T-cell (primary cell): ENCODE results near the gene PDXK. TPM values are rescaled to one million over a fixed set of nuclear protein-coding genes. Genes with fewer than 3 reads are reported as not detected.

Experiments used
- ATAC-seq, 4 experiments: fragments of 200-7000 bp in 3 of 4; fragments of 150-1000 bp in 1 of 4; cut with Tn5 transposase; replicated peaks in 1 of 4; 1 replicate in 3 of 4; 2 replicates in 1 of 4; pipeline ENCODE4 v1.10.0; 2021; ENCODE audit warnings: moderate library complexity in 3 of 4, mild to moderate bottlenecking in 2 of 4, moderate number of reproducible peaks in 1 of 4
- CTCF ChIA-PET, 2 donors: fragments of 300-600 bp; sonication (Branson Sonifier 250); formaldehyde crosslinking; loops; one replicate each; lab custom pipeline; 2022; ENCODE audit warnings: antibody characterized with exemption in 2 of 2; lab: Charles Lee
- POLR2A ChIA-PET, 2 donors: fragments of 300-600 bp; sonication (Branson Sonifier 250); formaldehyde crosslinking; loops; one replicate each; lab custom pipeline; 2022; ENCODE audit warnings: antibody characterized with exemption in 2 of 2; lab: Charles Lee
- DNase-seq, 35 experiments: peaks; one replicate each; pipeline versions ENCODE4 v3.0.0 to v3.0.0-alpha.2; 2013 to 2023
- H3K27ac ChIP-seq: one replicate; pipeline ENCODE4 v1.5.1; 2013; ENCODE audit warnings: low read length
- H3K27me3 ChIP-seq, 2 experiments: replicated peaks in 1 of 2; 1 replicate in 1 of 2; 2 replicates in 1 of 2; pipeline versions ENCODE4 v1.6.1 to v1.7.0; 2013; ENCODE audit warnings: low read length in 1 of 2, mixed read lengths in 1 of 2; ENCODE audit not compliant: control insufficient read depth in 2 of 2, insufficient read depth in 2 of 2; ENCODE audit errors: extremely low read depth in 1 of 2
- H3K36me3 ChIP-seq, 2 donors: 1 replicate in 1 of 2; 2 replicates in 1 of 2; pipeline versions ENCODE4 v1.6.1 to v1.7.0; 2013; ENCODE audit warnings: low read length in 1 of 2; ENCODE audit not compliant: control insufficient read depth in 2 of 2, insufficient read depth in 1 of 2; ENCODE audit errors: extremely low read depth in 1 of 2
- H3K4me1 ChIP-seq, 2 experiments: 1 replicate in 1 of 2; 2 replicates in 1 of 2; pipeline versions ENCODE4 v1.6.1 to v1.7.0; 2013; ENCODE audit warnings: low read length in 2 of 2, mixed read lengths in 1 of 2; ENCODE audit not compliant: insufficient read depth in 2 of 2, control insufficient read depth in 1 of 2; ENCODE audit errors: extremely low read depth in 1 of 2
- H3K4me3 ChIP-seq, 2 donors: 1 replicate in 1 of 2; 2 replicates in 1 of 2; pipeline versions ENCODE4 v1.5.1 to v1.7.0; 2013; ENCODE audit warnings: mild to moderate bottlenecking in 2 of 2, low read length in 1 of 2, moderate library complexity in 1 of 2; ENCODE audit not compliant: control insufficient read depth in 1 of 2; ENCODE audit errors: extremely low read depth in 1 of 2
- H3K9me3 ChIP-seq: 2 replicates; pipeline ENCODE4 v1.7.0; 2013
- H3K27ac Mint-ChIP-seq, 2 donors: one replicate each; pipeline ENCODE4 v1.8.0; 2020 to 2021; ENCODE audit warnings: mild to moderate bottlenecking in 2 of 2, mixed read lengths in 2 of 2
- H3K27me3 Mint-ChIP-seq, 2 donors: one replicate each; pipeline ENCODE4 v1.8.0; 2021 to 2022; ENCODE audit warnings: mixed read lengths in 2 of 2
- H3K36me3 Mint-ChIP-seq: one replicate; pipeline ENCODE4 v1.8.0; 2021; ENCODE audit warnings: mixed read lengths
- H3K4me1 Mint-ChIP-seq, 3 donors: one replicate each; pipeline ENCODE4 v1.8.0; 2020 to 2022; ENCODE audit warnings: mixed read lengths in 3 of 3, mild to moderate bottlenecking in 1 of 3
- H3K4me3 Mint-ChIP-seq, 3 donors: one replicate each; pipeline ENCODE4 v1.8.0; 2020 to 2022; ENCODE audit warnings: mild to moderate bottlenecking in 3 of 3, mixed read lengths in 3 of 3, moderate library complexity in 3 of 3
- H3K9me3 Mint-ChIP-seq, 3 donors: one replicate each; pipeline ENCODE4 v1.8.0; 2020 to 2022; ENCODE audit warnings: mixed read lengths in 3 of 3
- WGBS: methylation state at CpG from one replicate; pipeline ENCODE4 v1.1.5; 2013; ENCODE audit warnings: missing lambda C conversion rate; ENCODE audit not compliant: insufficient coverage; 5-methylcytosine and 5-hydroxymethylcytosine counted together
- total RNA-seq, 35 experiments: library from RNA in 6 of 35; stranded (reverse) in 6 of 35; fragments of 120-200 nt in 1 of 35; gene quantifications; one replicate each; pipeline versions ENCODE4 v1.2.1 to v1.2.4 and lab custom pipeline; 2013 to 2026

Gene PDXK
- total RNA-seq, 5 donors from 2014 or later (not counting 1 experiment from before 2014, with no cell fraction given) = 70.8 to 100 (median 80.2) TPM

GRCh38 chr21:43758811-43759210, 39.9 kb downstream of the PDXK start:
- CTCF ChIA-PET = no interaction called here

GRCh38 chr21:43759651-43760050, 40.7 kb downstream of the PDXK start:
- no peak for ATAC-seq
- H3K4me3 ChIP-seq = no peak overlapping the region
- no peaks in the 10 kb centered on the region for H3K27me3 Mint-ChIP-seq
- ChIA-PET POLR2A (no interaction called here), CTCF (no interaction called here)
- no peaks in the 10 kb centered on the region for H3K9me3 Mint-ChIP-seq
- DNase-seq = no peak
- no peak overlapping the region for H3K27ac Mint-ChIP-seq
- no peak overlapping the region for H3K4me3 Mint-ChIP-seq
- H3K4me1 Mint-ChIP-seq = no peaks in the 10 kb centered on the region
- H3K4me1 ChIP-seq = no peaks in the 10 kb centered on the region
- H3K9me3 ChIP-seq = no peaks in the 10 kb centered on the region
- WGBS = 99% methylated on average over 18 of the region's 19 CpGs
- no peaks in the 10 kb centered on the region for H3K27me3 ChIP-seq
- H3K36me3 ChIP-seq = peaks cover under 1 to 33% of the 10 kb centered on the region in 2 donors
- H3K27ac ChIP-seq = no peak overlapping the region
- peaks cover 17% of the 10 kb centered on the region for H3K36me3 Mint-ChIP-seq

More at GRCh38 chr21:43758811-43759210, 39.9 kb downstream of the PDXK start:
- Mint-ChIP-seq H3K9me3 (no peaks in the 10 kb centered on the region), H3K4me1 (no peaks in the 10 kb centered on the region), H3K4me3 (no peak overlapping the region), H3K27ac (no peak overlapping the region), H3K27me3 (no peaks in the 10 kb centered on the region), H3K36me3 (peaks cover 22% of the 10 kb centered on the region)
- POLR2A ChIA-PET = no interaction called here
- 91% methylated on average over 7 of the region's 10 CpGs for WGBS
- Histone ChIP-seq H3K4me1 (no peaks in the 10 kb centered on the region), H3K36me3 (peaks cover 9 to 35% of the 10 kb centered on the region in 2 donors), H3K27ac (no peak overlapping the region), H3K4me3 (no peak overlapping the region), H3K27me3 (no peaks in the 10 kb centered on the region), H3K9me3 (no peaks in the 10 kb centered on the region)
- ATAC-seq = no peak
- DNase-seq = no peak

- no peaks in the 10 kb centered on the region for H3K27me3 ChIP-seq
- peaks cover 0 to 25% of the 10 kb centered on the region in 2 donors for H3K36me3 ChIP-seq
- ChIA-PET CTCF (no interaction called here), POLR2A (no interaction called here)
- Mint-ChIP-seq H3K4me3 (no peak overlapping the region), H3K4me1 (no peaks in the 10 kb centered on the region), H3K9me3 (no peaks in the 10 kb centered on the region), H3K27ac (no peak overlapping the region), H3K36me3 (peaks cover 17% of the 10 kb centered on the region), H3K27me3 (no peaks in the 10 kb centered on the region)
- DNase-seq (no peak), ATAC-seq (no peak)
- H3K27ac ChIP-seq = no peak overlapping the region
- no peaks in the 10 kb centered on the region for H3K4me1 ChIP-seq
- H3K4me3 ChIP-seq = no peak overlapping the region
- 89% methylated on average over 18 of the region's 22 CpGs for WGBS
- no peaks in the 10 kb centered on the region for H3K9me3 ChIP-seq
Measured at GRCh38 chr21:43760391-43760958, 41.5 kb downstream of the PDXK start.

GRCh38 chr21:43761886-43762285, 43.0 kb downstream of the PDXK start:
- peaks cover 0 to 11% of the 10 kb centered on the region in 2 donors for H3K36me3 ChIP-seq
- ATAC-seq (no peak), DNase-seq (no peak)
- H3K9me3 ChIP-seq = no peaks in the 10 kb centered on the region
- H3K27ac ChIP-seq = no peak overlapping the region
- H3K27me3 ChIP-seq = no peaks in the 10 kb centered on the region
- Mint-ChIP-seq H3K27me3 (no peaks in the 10 kb centered on the region), H3K4me1 (no peaks in the 10 kb centered on the region), H3K9me3 (no peaks in the 10 kb centered on the region), H3K36me3 (peaks cover 6% of the 10 kb centered on the region), H3K27ac (no peak overlapping the region), H3K4me3 (no peak overlapping the region)
- CTCF ChIA-PET = no interaction called here
- no peaks in the 10 kb centered on the region for H3K4me1 ChIP-seq
- 94% methylated on average over 18 of the region's 18 CpGs for WGBS
- no peak overlapping the region for H3K4me3 ChIP-seq
- POLR2A ChIA-PET = no interaction called here

- Mint-ChIP-seq H3K4me3 (no peak overlapping the region), H3K27me3 (no peaks in the 10 kb centered on the region), H3K27ac (no peak overlapping the region), H3K4me1 (no peaks in the 10 kb centered on the region), H3K36me3 (peaks cover 6% of the 10 kb centered on the region), H3K9me3 (no peaks in the 10 kb centered on the region)
- ChIA-PET CTCF (no interaction called here), POLR2A (no interaction called here)
- H3K9me3 ChIP-seq = no peaks in the 10 kb centered on the region
- no peaks in the 10 kb centered on the region for H3K4me1 ChIP-seq
- no peak for ATAC-seq
- no peak for DNase-seq
- no peak overlapping the region for H3K27ac ChIP-seq
- no peaks in the 10 kb centered on the region for H3K27me3 ChIP-seq
- no peak overlapping the region for H3K4me3 ChIP-seq
- WGBS = 94% methylated on average over 13 of the region's 15 CpGs
- H3K36me3 ChIP-seq = peaks cover 0 to 5% of the 10 kb centered on the region in 2 donors
Measured at GRCh38 chr21:43762303-43763128, 43.6 kb downstream of the PDXK start.

- 91% methylated on average over 7 of the region's 10 CpGs for WGBS
- ChIA-PET POLR2A (interaction anchor here in 1 of 2 donors (0.5 kb wide), 1 partner anchor 29 kb away, joined by 3 read pairs; no protein-coding TSS in a partner anchor), CTCF (interaction anchor here in 1 of 2 donors (0.6 kb wide), 1 partner anchor 58 kb away, joined by 5 read pairs; no protein-coding TSS in a partner anchor)
- H3K4me3 Mint-ChIP-seq = no peak overlapping the region
- H3K4me1 ChIP-seq = no peaks in the 10 kb centered on the region
- no peaks in the 10 kb centered on the region for H3K27me3 Mint-ChIP-seq
- H3K4me3 ChIP-seq = no peak overlapping the region
- no peaks in the 10 kb centered on the region for H3K9me3 Mint-ChIP-seq
- no peak overlapping the region for H3K27ac Mint-ChIP-seq
- DNase-seq = no peak
- no peaks in the 10 kb centered on the region for H3K9me3 ChIP-seq
- H3K4me1 Mint-ChIP-seq = no peaks in the 10 kb centered on the region
- peaks cover 3% of the 10 kb centered on the region for H3K36me3 Mint-ChIP-seq
- H3K36me3 ChIP-seq = peaks cover 0 to 3% of the 10 kb centered on the region in 2 donors
- ATAC-seq = no peak
- no peak overlapping the region for H3K27ac ChIP-seq
- H3K27me3 ChIP-seq = peaks cover 0 to 3% of the 10 kb centered on the region in 2 experiments
Measured at GRCh38 chr21:43763901-43764523, 45.1 kb downstream of the PDXK start.
